HEK293T (cell line): ENCODE measurements around the gene SLC36A4.

Experiments used
- CTCF ChIA-PET: fragments of 350-600 bp; formaldehyde crosslinking; extraction: SDS; loops from one replicate; lab custom pipeline; 2021; ENCODE audit warnings: antibody characterized with exemption, inconsistent platforms; lab: Yijun Ruan, JAX
- POLR2A ChIA-PET: fragments of 350-600 bp; formaldehyde crosslinking; extraction: SDS; loops from one replicate; lab custom pipeline; 2020; ENCODE audit warnings: antibody characterized with exemption, inconsistent platforms; lab: Yijun Ruan, JAX
- DNase-seq: peaks from one replicate; pipeline ENCODE4 v3.0.0; 2012; ENCODE audit warnings: mixed read lengths; ENCODE audit errors: extremely low spot score
- ARNT ChIP-seq: fragments of 450-650 bp; IDR thresholded peaks from 2 replicates; pipeline ENCODE4 v1.6.1; 2017; ENCODE audit warnings: mild to moderate bottlenecking
- BHLHE40 ChIP-seq: fragments of 450-650 bp; IDR thresholded peaks from 2 replicates; pipeline ENCODE4 v1.6.1; 2016; ENCODE audit warnings: mild to moderate bottlenecking, moderate library complexity, borderline replicate concordance
- CTBP1 ChIP-seq: fragments of 450-650 bp; IDR thresholded peaks from 2 replicates; pipeline ENCODE4 v1.6.1; 2016; ENCODE audit warnings: borderline replicate concordance
- ELF4 ChIP-seq: fragments of 450-650 bp; IDR thresholded peaks from 2 replicates; pipeline ENCODE4 v1.6.1; 2017; ENCODE audit warnings: antibody characterized with exemption
- FOXA1 ChIP-seq: fragments of 450-650 bp; IDR thresholded peaks from 2 replicates; pipeline ENCODE4 v1.6.1; 2016; ENCODE audit warnings: mild to moderate bottlenecking
- FOXK2 ChIP-seq: fragments of 450-650 bp; IDR thresholded peaks from 2 replicates; pipeline ENCODE4 v1.6.1; 2016; ENCODE audit warnings: mild to moderate bottlenecking
- FOXM1 ChIP-seq: fragments of 450-650 bp; IDR thresholded peaks from 2 replicates; pipeline ENCODE4 v1.6.1; 2017; ENCODE audit warnings: mild to moderate bottlenecking, borderline replicate concordance
- HDGF ChIP-seq: fragments of 450-650 bp; IDR thresholded peaks from 2 replicates; pipeline ENCODE4 v1.6.1; 2017; ENCODE audit warnings: antibody characterized with exemption, borderline replicate concordance
- L3MBTL2 ChIP-seq: fragments of 450-650 bp; conservative IDR thresholded peaks from 2 replicates; pipeline ENCODE4 v1.6.1; 2016; ENCODE audit warnings: mild to moderate bottlenecking
- LEF1 ChIP-seq: fragments of 450-650 bp; IDR thresholded peaks from 2 replicates; pipeline ENCODE4 v1.6.1; 2017; ENCODE audit warnings: mild to moderate bottlenecking, borderline replicate concordance
- NFRKB ChIP-seq: fragments of 450-650 bp; IDR thresholded peaks from 2 replicates; pipeline ENCODE4 v1.6.1; 2016; ENCODE audit warnings: mild to moderate bottlenecking, moderate library complexity
- SP1 ChIP-seq: fragments of 450-650 bp; IDR thresholded peaks from 2 replicates; pipeline ENCODE4 v1.6.1; 2017
- SUZ12 ChIP-seq: fragments of 450-650 bp; IDR thresholded peaks from 2 replicates; pipeline ENCODE4 v1.6.1; 2016; ENCODE audit warnings: mild to moderate bottlenecking
- TARDBP ChIP-seq: fragments of 450-650 bp; IDR thresholded peaks from 2 replicates; pipeline ENCODE4 v1.6.1; 2016
- ZNF384 ChIP-seq: fragments of 450-650 bp; IDR thresholded peaks from 2 replicates; pipeline ENCODE4 v1.6.1; 2016
- TF ChIP-seq, protein P1 (sequence below): fragments of 450-650 bp; IDR thresholded peaks from 2 replicates; pipeline ENCODE4 v1.6.1; 2016

Gene SLC36A4

DNA sequence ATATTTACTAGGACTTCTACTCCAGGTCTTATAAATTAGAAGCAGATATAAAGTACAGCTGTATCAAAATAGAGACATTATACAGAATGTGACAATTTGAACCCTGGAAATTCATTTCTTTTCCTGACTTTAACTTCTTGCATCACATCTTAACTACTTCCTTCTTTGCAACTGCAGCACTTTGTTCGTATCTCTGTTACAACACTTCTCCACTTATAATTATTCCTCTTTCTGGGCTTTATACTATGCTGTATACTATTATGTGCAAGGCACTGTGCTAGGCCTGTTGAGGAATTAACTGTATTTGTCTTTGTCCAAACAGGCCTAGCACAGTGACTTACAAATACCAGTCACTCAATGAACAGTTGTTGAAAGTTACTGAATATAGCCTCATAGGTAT, 1.8 kb upstream of the SLC36A4 start:
- ChIA-PET CTCF (no interaction called here), POLR2A (no interaction called here)
- TF ChIP-seq NFRKB (no peak), CTBP1 (no peak)
- DNase-seq: no peak

DNA sequence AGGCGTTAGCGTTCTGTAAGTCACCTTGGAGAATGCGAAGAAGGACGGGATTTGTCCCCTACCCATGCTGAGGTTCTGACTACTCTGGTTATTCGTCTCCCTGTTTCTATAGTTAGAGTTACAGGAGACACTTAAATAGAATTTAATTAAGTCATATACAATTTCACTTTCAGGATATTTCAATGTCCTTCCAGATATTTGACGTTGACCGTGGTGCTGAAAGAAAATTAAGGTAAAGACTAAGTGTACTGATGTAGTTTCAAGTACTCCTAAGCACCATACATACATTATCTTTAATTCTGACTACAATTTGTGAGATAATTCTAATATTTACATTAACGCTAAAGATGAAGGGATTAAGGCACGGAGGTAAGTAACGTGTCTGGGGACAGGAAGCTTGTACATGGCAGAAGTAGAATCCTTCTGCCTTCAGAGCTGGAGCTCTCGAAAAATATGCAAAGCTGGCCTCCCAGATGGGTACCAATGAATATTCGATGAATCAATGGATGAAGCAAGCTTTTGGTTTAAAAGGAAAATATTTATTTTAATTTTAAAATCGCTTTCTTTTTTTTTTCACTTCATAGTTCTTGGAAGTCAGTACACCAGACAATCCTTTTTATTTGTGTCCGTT, 539 bp upstream of the SLC36A4 start:
- ChIA-PET CTCF (no interaction called here), POLR2A (interaction anchor here (0.6 to 1.5 kb wide), 10 partner anchors 9 to 660 kb away, joined by 3 to 4 read pairs (median 4); partner anchors contain the start of gene MED17)
- DNase-seq: no peak
- TF ChIP-seq FOXA1 (no peak), CTBP1 (no peak), ZNF384 (no peak), L3MBTL2 (no peak), SP1 (no peak), ELF4 (no peak), SUZ12 (no peak), FOXK2 (no peak)

DNA sequence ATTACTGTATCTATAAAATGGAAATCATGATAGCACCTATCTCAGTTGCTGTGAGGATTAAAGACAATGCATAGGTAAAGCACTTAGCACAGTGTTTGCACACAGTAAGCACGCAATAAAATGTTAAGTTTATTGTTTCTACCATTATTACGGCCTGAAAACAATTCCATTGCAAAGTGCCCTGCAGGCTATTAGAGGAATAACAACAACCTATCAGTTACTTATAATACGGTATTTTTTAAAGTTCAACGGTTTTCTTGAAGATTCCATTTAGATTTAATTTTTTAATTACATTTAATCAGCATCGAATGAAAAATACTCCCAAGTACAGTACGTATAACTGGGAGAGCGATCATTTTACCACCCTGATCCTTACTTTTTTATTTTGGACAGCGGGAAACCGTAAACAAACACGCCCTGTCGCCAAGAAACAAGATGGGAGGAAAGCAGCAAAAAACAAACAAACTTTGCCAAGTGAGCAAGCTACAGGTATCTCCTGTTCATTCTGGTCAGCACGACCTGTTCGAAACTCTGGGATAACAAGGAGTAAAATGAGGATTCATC, 893 bp downstream of the SLC36A4 start:
- TF ChIP-seq FOXM1 (no peak), HDGF (no peak), L3MBTL2 (no peak), BHLHE40 (no peak), ELF4 (no peak), NFRKB (no peak), FOXK2 (no peak), TARDBP (no peak), SUZ12 (no peak), LEF1 (no peak), CTBP1 (no peak), FOXA1 (no peak), SP1 (no peak), ZNF384 (no peak), ARNT (no peak)
- TF ChIP-seq, protein P1, sequence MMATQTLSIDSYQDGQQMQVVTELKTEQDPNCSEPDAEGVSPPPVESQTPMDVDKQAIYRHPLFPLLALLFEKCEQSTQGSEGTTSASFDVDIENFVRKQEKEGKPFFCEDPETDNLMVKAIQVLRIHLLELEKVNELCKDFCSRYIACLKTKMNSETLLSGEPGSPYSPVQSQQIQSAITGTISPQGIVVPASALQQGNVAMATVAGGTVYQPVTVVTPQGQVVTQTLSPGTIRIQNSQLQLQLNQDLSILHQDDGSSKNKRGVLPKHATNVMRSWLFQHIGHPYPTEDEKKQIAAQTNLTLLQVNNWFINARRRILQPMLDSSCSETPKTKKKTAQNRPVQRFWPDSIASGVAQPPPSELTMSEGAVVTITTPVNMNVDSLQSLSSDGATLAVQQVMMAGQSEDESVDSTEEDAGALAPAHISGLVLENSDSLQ: no peak
- DNase-seq: peak; percentile 10
- CTCF ChIA-PET: no interaction called here
- POLR2A ChIA-PET: interaction anchor here (1.0 kb wide), 1 partner anchor 38 kb away, joined by 3 read pairs; no protein-coding TSS in a partner anchor

DNA sequence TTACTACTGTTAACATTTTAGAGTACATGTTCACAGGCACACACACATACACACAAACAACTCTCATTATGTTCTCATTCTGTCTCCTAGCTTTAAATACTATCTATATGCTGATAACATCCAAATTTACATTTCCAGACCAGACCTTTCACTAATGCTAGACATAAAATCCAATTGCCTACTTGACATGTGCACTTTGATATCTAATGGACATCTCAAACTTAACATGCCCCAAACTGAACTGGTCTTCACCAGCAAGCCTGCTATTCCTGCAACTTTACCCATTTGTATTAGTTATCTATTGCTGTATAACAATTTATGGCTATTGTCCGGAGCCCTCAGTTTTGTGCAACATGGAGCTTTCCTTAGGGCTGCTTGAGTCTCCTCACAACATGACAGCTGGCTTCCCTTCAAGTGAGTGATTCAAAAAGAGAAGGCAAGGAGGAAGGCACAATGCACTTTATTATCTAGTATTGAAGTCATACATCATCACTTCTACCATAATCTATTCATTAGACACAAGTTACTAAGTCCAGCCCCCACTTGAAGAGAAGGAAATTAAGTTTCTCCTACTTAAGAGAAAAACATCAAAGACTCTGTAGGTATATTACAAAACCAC, 3.0 kb downstream of the SLC36A4 start:
- TF ChIP-seq HDGF (no peak), TARDBP (no peak), SP1 (no peak), SUZ12 (no peak), CTBP1 (no peak)
- POLR2A ChIA-PET: no interaction called here
- CTCF ChIA-PET: no interaction called here
- no peak for DNase-seq

DNA sequence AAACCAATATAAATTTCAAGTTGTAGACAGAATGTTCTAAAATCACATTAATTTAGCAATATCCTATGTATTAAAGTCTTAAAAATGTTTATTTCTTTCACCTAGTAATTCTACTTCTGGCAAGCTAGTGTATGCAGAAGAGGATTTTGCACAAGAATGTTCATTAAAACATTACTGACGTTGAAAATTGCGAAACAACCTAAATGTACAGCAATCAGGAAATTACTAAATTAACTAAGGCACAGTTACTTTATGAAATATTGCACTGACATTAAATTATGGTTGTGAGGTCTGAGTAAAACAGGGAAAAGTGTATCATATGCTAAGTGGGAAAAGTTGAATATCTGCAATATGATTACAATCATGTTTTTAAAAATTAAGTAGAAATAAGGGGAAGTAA, 4.1 kb downstream of the SLC36A4 start:
- TF ChIP-seq BHLHE40 (no peak), SP1 (no peak), L3MBTL2 (no peak), ELF4 (no peak), TARDBP (no peak), HDGF (no peak), ARNT (no peak), SUZ12 (no peak), ZNF384 (no peak), FOXM1 (no peak), FOXK2 (no peak), LEF1 (no peak), FOXA1 (no peak), CTBP1 (no peak), NFRKB (no peak)
- TF ChIP-seq, protein P1: no peak
- DNase-seq: no peak
- ChIA-PET POLR2A (no interaction called here), CTCF (no interaction called here)

DNA sequence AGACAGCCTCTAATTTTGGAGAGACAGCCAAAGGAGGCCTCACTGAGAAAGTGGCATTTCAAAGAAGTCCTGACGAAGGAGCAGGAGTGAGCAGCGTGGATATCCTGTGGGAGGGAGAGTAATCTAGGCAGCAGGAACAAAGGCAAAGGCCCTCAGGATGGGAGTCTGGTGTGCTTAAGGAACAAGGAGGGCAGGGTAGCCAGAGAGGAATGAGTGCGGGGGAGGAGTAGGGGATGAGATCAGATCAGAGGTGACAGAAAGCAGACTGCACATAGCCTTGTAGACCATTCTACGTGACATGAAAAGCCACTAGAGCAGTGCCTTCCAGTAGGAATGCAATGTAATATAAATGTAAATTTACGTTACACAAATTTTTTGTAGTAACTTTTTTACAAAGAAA, 5.6 kb downstream of the SLC36A4 start:
- TF ChIP-seq FOXA1 (no peak), NFRKB (no peak), TARDBP (no peak), SP1 (no peak), ARNT (no peak), ELF4 (no peak), BHLHE40 (no peak), L3MBTL2 (no peak)
- DNase-seq: no peak
- ChIA-PET POLR2A (no interaction called here), CTCF (no interaction called here)

DNA sequence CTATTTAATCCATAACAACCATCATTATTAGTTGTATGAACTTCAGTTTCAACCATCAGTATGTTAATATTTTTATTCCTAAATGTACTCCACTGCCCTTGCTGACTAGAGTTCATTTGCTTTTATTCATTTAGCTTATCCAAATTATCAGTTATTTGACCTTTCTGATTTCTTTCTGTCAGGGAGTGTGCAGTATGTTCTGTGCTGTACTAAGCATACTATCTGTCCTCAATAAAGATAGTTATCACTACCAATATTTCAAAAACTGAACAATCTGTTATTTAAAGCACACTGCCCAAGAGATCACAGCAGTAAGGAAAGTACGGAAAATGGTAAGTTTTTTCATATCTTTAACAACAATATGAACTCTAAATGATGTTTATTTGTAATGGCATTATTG, 8.3 kb downstream of the SLC36A4 start:
- DNase-seq: no peak
- TF ChIP-seq FOXA1 (no peak), ZNF384 (no peak), LEF1 (no peak), HDGF (no peak), ELF4 (no peak), BHLHE40 (no peak), CTBP1 (no peak), SUZ12 (no peak), NFRKB (no peak), FOXK2 (no peak), ARNT (no peak), SP1 (no peak)
- TF ChIP-seq, protein P1: no peak
- CTCF ChIA-PET: no interaction called here
- POLR2A ChIA-PET: interaction anchor here (0.8 kb wide), 1 partner anchor 9 kb away, joined by 3 read pairs; the partner anchor contains the start of gene SLC36A4
